ENCODE data around the gene NEO1. TPM values are rescaled to one million over a fixed set of nuclear protein-coding genes. Genes with fewer than 3 reads are reported as not detected.

Gene NEO1
- total RNA-seq, 4 donors from 2014 or later = 74.0 to 117 (median 107) TPM

DNA sequence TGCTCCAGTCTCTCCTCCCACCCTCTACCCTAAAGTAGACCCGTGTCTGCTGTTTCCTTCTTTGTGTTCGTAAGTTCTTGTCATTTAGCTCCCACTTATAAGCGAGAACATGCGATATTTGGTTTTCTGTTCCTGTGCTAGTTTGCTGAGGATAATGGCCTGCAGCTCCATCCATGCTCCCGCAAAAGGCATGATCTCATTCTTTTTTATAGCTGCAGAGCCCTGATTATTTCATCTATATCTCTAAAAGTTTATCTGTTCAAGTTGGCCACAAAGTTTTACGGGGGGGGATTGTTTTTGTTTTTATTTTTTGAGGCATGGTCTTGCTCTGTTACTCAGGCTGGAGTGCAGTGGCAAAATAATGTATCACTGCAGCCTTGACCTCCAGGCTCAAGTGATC lies 4.4 kb upstream of the NEO1 start:
- Histone ChIP-seq H3K4me1 (peaks cover 8% of the 10 kb centered on the region), H3K36me3 (no peaks in the 10 kb centered on the region), H3K4me3 (no peak overlapping the region), H3K27me3 (no peaks in the 10 kb centered on the region), H3K27ac (no peak overlapping the region), H3K9me3 (no peaks in the 10 kb centered on the region)
- 90% methylated on average over 6 of the region's 6 CpGs for WGBS
- TF ChIP-seq, protein P1, sequence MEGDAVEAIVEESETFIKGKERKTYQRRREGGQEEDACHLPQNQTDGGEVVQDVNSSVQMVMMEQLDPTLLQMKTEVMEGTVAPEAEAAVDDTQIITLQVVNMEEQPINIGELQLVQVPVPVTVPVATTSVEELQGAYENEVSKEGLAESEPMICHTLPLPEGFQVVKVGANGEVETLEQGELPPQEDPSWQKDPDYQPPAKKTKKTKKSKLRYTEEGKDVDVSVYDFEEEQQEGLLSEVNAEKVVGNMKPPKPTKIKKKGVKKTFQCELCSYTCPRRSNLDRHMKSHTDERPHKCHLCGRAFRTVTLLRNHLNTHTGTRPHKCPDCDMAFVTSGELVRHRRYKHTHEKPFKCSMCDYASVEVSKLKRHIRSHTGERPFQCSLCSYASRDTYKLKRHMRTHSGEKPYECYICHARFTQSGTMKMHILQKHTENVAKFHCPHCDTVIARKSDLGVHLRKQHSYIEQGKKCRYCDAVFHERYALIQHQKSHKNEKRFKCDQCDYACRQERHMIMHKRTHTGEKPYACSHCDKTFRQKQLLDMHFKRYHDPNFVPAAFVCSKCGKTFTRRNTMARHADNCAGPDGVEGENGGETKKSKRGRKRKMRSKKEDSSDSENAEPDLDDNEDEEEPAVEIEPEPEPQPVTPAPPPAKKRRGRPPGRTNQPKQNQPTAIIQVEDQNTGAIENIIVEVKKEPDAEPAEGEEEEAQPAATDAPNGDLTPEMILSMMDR (IDR thresholded peaks at IDR 0.05) = no peak
- TF ChIP-seq POLR2AphosphoS5 (IDR thresholded peaks at IDR 0.05) (no peak), POLR2A (IDR thresholded peaks at IDR 0.05) (no peak), EP300 (IDR thresholded peaks at IDR 0.05) (no peak)
- no peak for DNase-seq (ENCODE audit: low spot score in 2 of 2)

GRCh38 chr15:73048624-73049295 lies 3.5 kb upstream of the NEO1 start:
- DNase-seq (ENCODE audit: low spot score in 2 of 2) = no peak
- Histone ChIP-seq H3K9me3 (no peaks in the 10 kb centered on the region), H3K36me3 (no peaks in the 10 kb centered on the region), H3K27ac (no peak overlapping the region), H3K4me3 (no peak overlapping the region), H3K4me1 (peaks cover 15% of the 10 kb centered on the region), H3K27me3 (no peaks in the 10 kb centered on the region)
- WGBS = 76% methylated on average over 3 of the region's 3 CpGs
- TF ChIP-seq EP300 (IDR thresholded peaks at IDR 0.05) = no peak

- no peaks in the 10 kb centered on the region for H3K27me3 ChIP-seq
- no peak for DNase-seq (ENCODE audit: low spot score in 2 of 2)
- no peaks in the 10 kb centered on the region for H3K36me3 ChIP-seq
- H3K9me3 ChIP-seq = no peaks in the 10 kb centered on the region
- TF ChIP-seq, protein P1 (IDR thresholded peaks at IDR 0.05) = no peak
- TF ChIP-seq POLR2A (IDR thresholded peaks at IDR 0.05) (no peak), POLR2AphosphoS5 (IDR thresholded peaks at IDR 0.05) (no peak), EP300 (IDR thresholded peaks at IDR 0.05) (no peak)
- no peak overlapping the region for H3K27ac ChIP-seq
- WGBS = 61% methylated on average over 4 of the region's 4 CpGs
- no peak overlapping the region for H3K4me3 ChIP-seq
- peaks cover 20% of the 10 kb centered on the region for H3K4me1 ChIP-seq
Observed at GRCh38 chr15:73049564-73050215, 2.6 kb upstream of the NEO1 start.

DNA sequence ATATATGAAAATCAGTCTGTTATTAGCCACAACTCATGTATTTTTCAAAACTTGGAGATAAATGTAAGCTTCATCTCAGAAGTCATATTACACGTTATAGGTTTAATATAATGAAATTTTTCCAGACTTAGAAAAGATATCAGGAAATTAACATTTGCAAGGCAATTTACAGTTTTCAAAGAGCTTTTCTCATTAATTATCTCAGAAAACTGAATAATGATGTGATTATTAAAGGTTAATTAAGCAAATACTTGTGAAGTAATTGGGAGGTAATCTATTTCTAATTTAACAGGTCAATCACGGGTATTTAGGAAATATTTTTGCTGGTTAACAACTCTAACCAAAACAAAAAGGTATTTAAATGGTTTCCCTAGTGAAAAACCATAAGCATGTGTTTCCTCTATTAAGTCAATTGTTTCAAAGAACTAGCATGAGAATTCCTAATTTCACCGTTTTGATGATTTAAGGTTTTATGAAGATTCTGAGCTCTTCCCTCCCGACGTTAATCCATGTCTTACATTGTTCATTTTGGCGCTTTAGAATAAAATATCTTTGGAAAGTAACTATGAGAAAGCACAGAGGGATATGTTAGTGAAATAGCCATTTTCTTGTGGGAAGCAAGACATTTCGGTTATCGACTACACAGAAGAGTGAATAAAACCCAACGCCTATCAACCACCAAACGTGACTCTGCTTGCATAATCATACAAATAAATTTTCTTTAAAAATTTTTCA lies 1.5 kb upstream of the NEO1 start:
- Histone ChIP-seq H3K9me3 (no peaks in the 10 kb centered on the region), H3K4me1 (peaks cover 20% of the 10 kb centered on the region), H3K36me3 (no peaks in the 10 kb centered on the region), H3K27me3 (peaks cover 4% of the 10 kb centered on the region), H3K27ac (peak overlapping the region; percentile 94), H3K4me3 (peak overlapping the region; percentile 96)
- TF ChIP-seq POLR2A (IDR thresholded peaks at IDR 0.05) (no peak), POLR2AphosphoS5 (IDR thresholded peaks at IDR 0.05) (no peak), EP300 (IDR thresholded peaks at IDR 0.05) (no peak)
- TF ChIP-seq, protein P1 (IDR thresholded peaks at IDR 0.05) = no peak
- no peak for DNase-seq (ENCODE audit: low spot score in 2 of 2)
- 21% methylated on average over 10 of the region's 10 CpGs for WGBS

- H3K4me1 ChIP-seq = peaks cover 26% of the 10 kb centered on the region
- TF ChIP-seq POLR2A (IDR thresholded peaks at IDR 0.05) (no peak), EP300 (IDR thresholded peaks at IDR 0.05) (no peak), POLR2AphosphoS5 (IDR thresholded peaks at IDR 0.05) (no peak)
- TF ChIP-seq, protein P1 (IDR thresholded peaks at IDR 0.05) = no peak
- peak overlapping the region; percentile 94 for H3K27ac ChIP-seq
- 1% methylated on average over 40 of the region's 42 CpGs for WGBS
- H3K4me3 ChIP-seq = peak overlapping the region; percentile 96
- no peaks in the 10 kb centered on the region for H3K9me3 ChIP-seq
- H3K36me3 ChIP-seq = no peaks in the 10 kb centered on the region
- DNase-seq (ENCODE audit: low spot score in 2 of 2) = peak; percentile 71 to 81
- H3K27me3 ChIP-seq = peaks cover 4% of the 10 kb centered on the region
Observed at GRCh38 chr15:73051391-73051806, 864 bp upstream of the NEO1 start.
